Peyer's patch (tissue), 4 donors: ENCODE measurements around the gene PREP. TPM values are rescaled to one million over a fixed set of nuclear protein-coding genes. Genes with fewer than 3 reads are reported as not detected.
"Not testable (repeated sequence)": the region's sequence is repeated elsewhere in the genome, so short reads cannot be mapped to it uniquely, and the experiment has no call there.

Source experiments
- DNase-seq, 3 donors: peaks; one replicate each; pipeline ENCODE4 v3.0.0-alpha.2; 2017 to 2019
- H3K27ac ChIP-seq, 4 donors: fragments of 200-600 bp; sonication (generic); one replicate each; pipeline ENCODE4 v1.5.1; 2016 to 2019
- H3K27me3 ChIP-seq, 2 donors: fragments of 200-600 bp; sonication (generic); one replicate each; pipeline ENCODE4 v1.5.1; 2019
- H3K36me3 ChIP-seq, 3 donors: fragments of 200-600 bp; sonication (generic); one replicate each; pipeline ENCODE4 v1.5.1; 2016 to 2019
- H3K4me1 ChIP-seq, 4 donors: fragments of 200-600 bp; sonication (generic); one replicate each; pipeline ENCODE4 v1.5.1; 2016 to 2019
- H3K4me3 ChIP-seq, 4 donors: fragments of 200-600 bp; sonication (generic); 1 replicate in 3 of 4; 2 replicates in 1 of 4; pipeline ENCODE4 v1.5.1; 2016 to 2019; ENCODE audit warnings: mild to moderate bottlenecking in 1 of 4
- H3K9me3 ChIP-seq, 4 donors: fragments of 200-600 bp; sonication (generic); one replicate each; pipeline ENCODE4 v1.5.1; 2016 to 2019; ENCODE audit warnings: mild to moderate bottlenecking in 1 of 4
- CTCF ChIP-seq, 6 experiments: fragments of 450-650 bp in 4 of 6; fragments of 200-600 bp in 2 of 6; sonication (generic) in 1 of 6; IDR thresholded peaks; one replicate each; pipeline ENCODE4 v1.5.1; 2017 to 2019; ENCODE audit warnings: antibody characterized with exemption in 6 of 6, mild to moderate bottlenecking in 3 of 6, moderate library complexity in 1 of 6
- POLR2A ChIP-seq, 2 donors: fragments of 450-650 bp; IDR thresholded peaks; one replicate each; pipeline ENCODE4 v1.5.1; 2017; ENCODE audit warnings: antibody characterized with exemption in 2 of 2, mild to moderate bottlenecking in 2 of 2, moderate library complexity in 2 of 2
- total RNA-seq, 4 donors: library from RNA; depleted of rRNA; stranded (reverse); fragments of >200 nt; gene quantifications; one replicate each; pipeline ENCODE4 v1.1.0, GENCODE V29; 2016

Gene PREP
- total RNA-seq, 4 donors from 2014 or later, result 47.0 to 69.6 (median 54.8) TPM

GRCh38 chr6:105344881-105345370 lies 58.0 kb downstream of the PREP start:
- no peaks in the 10 kb centered on the region for H3K4me1 ChIP-seq
- no peak overlapping the region for H3K4me3 ChIP-seq
- TF ChIP-seq POLR2A (IDR thresholded peaks at IDR 0.05) (no peak), CTCF (IDR thresholded peaks at IDR 0.05) (no peak)
- no peak overlapping the region for H3K27ac ChIP-seq
- DNase-seq, result no peak
- H3K36me3 ChIP-seq, result peaks cover 0 to 42% (median 3%) of the 10 kb centered on the region in 3 donors
- no peaks in the 10 kb centered on the region for H3K27me3 ChIP-seq
- no peaks in the 10 kb centered on the region for H3K9me3 ChIP-seq

- H3K4me3 ChIP-seq, H3K36me3 ChIP-seq, H3K4me1 ChIP-seq, H3K27ac ChIP-seq, DNase-seq, H3K27me3 ChIP-seq, H3K9me3 ChIP-seq: not testable (repeated sequence)
Measured at GRCh38 chr6:105338350-105338983, 64.4 kb downstream of the PREP start.

GRCh38 chr6:105336986-105337385 lies 65.9 kb downstream of the PREP start:
- no peaks in the 10 kb centered on the region for H3K9me3 ChIP-seq
- H3K27me3 ChIP-seq, result no peaks in the 10 kb centered on the region
- peaks cover 0 to 21% (median 0%) of the 10 kb centered on the region in 3 donors for H3K36me3 ChIP-seq
- H3K4me1 ChIP-seq, result no peaks in the 10 kb centered on the region
- no peak overlapping the region for H3K27ac ChIP-seq
- H3K4me3 ChIP-seq, result no peak overlapping the region
- TF ChIP-seq CTCF (IDR thresholded peaks at IDR 0.05), result no peak
- TF ChIP-seq POLR2A (IDR thresholded peaks at IDR 0.05), result no peak
- no peak for DNase-seq

- Histone ChIP-seq H3K27me3 (no peaks in the 10 kb centered on the region), H3K27ac (no peak overlapping the region), H3K9me3 (no peaks in the 10 kb centered on the region), H3K4me1 (no peaks in the 10 kb centered on the region), H3K4me3 (no peak overlapping the region), H3K36me3 (peaks cover 0 to 57% (median 0%) of the 10 kb centered on the region in 3 donors)
- TF ChIP-seq POLR2A (IDR thresholded peaks at IDR 0.05) (no peak), CTCF (IDR thresholded peaks at IDR 0.05) (no peak)
- no peak for DNase-seq
Measured at GRCh38 chr6:105332576-105332975, 70.3 kb downstream of the PREP start.

GRCh38 chr6:105331927-105332326 lies 71.0 kb downstream of the PREP start:
- H3K4me3 ChIP-seq, result no peak overlapping the region
- H3K36me3 ChIP-seq, result peaks cover 0 to 57% (median 0%) of the 10 kb centered on the region in 3 donors
- H3K27ac ChIP-seq, result no peak overlapping the region
- DNase-seq, result no peak
- H3K9me3 ChIP-seq, result no peaks in the 10 kb centered on the region
- TF ChIP-seq POLR2A (IDR thresholded peaks at IDR 0.05), result no peak
- TF ChIP-seq CTCF (IDR thresholded peaks at IDR 0.05), result no peak
- no peaks in the 10 kb centered on the region for H3K27me3 ChIP-seq
- H3K4me1 ChIP-seq, result peaks cover 0 to 3% (median 0%) of the 10 kb centered on the region in 4 donors

- Histone ChIP-seq H3K27ac (no peak overlapping the region), H3K27me3 (no peaks in the 10 kb centered on the region), H3K9me3 (no peaks in the 10 kb centered on the region), H3K4me3 (no peak overlapping the region), H3K36me3 (peaks cover 0 to 56% (median 0%) of the 10 kb centered on the region in 3 donors), H3K4me1 (peaks cover 0 to 10% (median 0%) of the 10 kb centered on the region in 4 donors)
- no peak for DNase-seq
- no peak for TF ChIP-seq CTCF (IDR thresholded peaks at IDR 0.05)
- TF ChIP-seq POLR2A (IDR thresholded peaks at IDR 0.05), result no peak
Measured at GRCh38 chr6:105330913-105331312, 72.0 kb downstream of the PREP start.
